22Rv1 (cell line): ENCODE measurements around the gene GYG2.

Source experiments
- H3K27ac ChIP-seq: fragments of 450-650 bp; 2 replicates; pipeline ENCODE4 v1.5.1; 2017
- TF ChIP-seq, protein P1 (sequence below): fragments of 450-650 bp; IDR thresholded peaks from 2 replicates; pipeline ENCODE4 v1.5.1; 2017; ENCODE audit warnings: mild to moderate bottlenecking

The GYG2 gene

DNA sequence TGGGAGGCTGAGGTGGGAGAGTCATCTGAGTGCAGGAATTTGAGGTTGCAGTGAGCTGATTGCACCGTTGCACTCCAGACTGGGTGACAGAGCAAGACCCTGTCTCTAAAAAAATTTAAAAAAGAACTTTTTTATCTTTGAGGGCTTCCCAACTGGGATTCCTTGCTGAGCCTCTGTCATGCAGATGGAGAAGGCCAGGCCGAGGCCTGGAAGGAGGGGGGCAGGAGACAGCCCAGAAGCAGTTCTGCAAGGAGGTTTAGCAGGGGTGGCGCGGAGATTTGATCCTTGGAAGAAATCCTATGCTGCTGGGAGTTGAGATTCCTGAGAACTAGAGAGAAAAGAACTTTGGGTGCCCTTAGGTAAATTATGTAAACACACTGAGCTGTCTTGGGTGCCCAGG lies 102.9 kb downstream of the GYG2 start:
- TF ChIP-seq, protein P1, sequence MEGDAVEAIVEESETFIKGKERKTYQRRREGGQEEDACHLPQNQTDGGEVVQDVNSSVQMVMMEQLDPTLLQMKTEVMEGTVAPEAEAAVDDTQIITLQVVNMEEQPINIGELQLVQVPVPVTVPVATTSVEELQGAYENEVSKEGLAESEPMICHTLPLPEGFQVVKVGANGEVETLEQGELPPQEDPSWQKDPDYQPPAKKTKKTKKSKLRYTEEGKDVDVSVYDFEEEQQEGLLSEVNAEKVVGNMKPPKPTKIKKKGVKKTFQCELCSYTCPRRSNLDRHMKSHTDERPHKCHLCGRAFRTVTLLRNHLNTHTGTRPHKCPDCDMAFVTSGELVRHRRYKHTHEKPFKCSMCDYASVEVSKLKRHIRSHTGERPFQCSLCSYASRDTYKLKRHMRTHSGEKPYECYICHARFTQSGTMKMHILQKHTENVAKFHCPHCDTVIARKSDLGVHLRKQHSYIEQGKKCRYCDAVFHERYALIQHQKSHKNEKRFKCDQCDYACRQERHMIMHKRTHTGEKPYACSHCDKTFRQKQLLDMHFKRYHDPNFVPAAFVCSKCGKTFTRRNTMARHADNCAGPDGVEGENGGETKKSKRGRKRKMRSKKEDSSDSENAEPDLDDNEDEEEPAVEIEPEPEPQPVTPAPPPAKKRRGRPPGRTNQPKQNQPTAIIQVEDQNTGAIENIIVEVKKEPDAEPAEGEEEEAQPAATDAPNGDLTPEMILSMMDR = no peak
- no peak overlapping the region for H3K27ac ChIP-seq
